Stimulated activated CD4-positive, alpha-beta T cell treated with anti-CD3 and anti-CD28 coated beads, Interleukin-4, amount 100 ng/mL, for 24 hours (primary cell): Measurements from ENCODE around the gene MAPK12.
"Not testable (repeated sequence)": the region's sequence is repeated elsewhere in the genome, so short reads cannot be mapped to it uniquely, and the experiment has no call there.

Source experiments
- DNase-seq: peaks from one replicate; pipeline ENCODE4 v3.0.0-alpha.2; 2020

Gene MAPK12

DNA sequence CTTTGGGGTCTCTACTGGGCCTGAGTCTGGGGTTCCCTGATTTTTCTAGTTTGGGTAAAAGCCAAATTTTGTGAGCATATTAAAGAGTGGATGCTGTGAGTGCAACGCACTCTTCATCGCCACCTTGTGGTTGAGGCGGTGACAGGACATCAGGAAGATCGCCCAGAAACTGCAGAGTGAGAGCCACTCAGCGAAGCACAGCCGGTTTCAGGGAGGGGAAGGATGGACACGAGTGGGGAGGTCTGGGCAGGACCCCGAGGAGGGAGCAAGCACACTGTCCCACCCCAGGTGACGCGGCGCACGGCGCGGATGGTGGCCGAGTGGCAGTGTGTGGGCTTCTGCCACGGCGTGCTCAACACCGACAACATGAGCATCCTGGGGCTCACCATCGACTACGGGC lies 51.6 kb downstream of the MAPK12 start:
- peak; percentile 76 for DNase-seq

DNA sequence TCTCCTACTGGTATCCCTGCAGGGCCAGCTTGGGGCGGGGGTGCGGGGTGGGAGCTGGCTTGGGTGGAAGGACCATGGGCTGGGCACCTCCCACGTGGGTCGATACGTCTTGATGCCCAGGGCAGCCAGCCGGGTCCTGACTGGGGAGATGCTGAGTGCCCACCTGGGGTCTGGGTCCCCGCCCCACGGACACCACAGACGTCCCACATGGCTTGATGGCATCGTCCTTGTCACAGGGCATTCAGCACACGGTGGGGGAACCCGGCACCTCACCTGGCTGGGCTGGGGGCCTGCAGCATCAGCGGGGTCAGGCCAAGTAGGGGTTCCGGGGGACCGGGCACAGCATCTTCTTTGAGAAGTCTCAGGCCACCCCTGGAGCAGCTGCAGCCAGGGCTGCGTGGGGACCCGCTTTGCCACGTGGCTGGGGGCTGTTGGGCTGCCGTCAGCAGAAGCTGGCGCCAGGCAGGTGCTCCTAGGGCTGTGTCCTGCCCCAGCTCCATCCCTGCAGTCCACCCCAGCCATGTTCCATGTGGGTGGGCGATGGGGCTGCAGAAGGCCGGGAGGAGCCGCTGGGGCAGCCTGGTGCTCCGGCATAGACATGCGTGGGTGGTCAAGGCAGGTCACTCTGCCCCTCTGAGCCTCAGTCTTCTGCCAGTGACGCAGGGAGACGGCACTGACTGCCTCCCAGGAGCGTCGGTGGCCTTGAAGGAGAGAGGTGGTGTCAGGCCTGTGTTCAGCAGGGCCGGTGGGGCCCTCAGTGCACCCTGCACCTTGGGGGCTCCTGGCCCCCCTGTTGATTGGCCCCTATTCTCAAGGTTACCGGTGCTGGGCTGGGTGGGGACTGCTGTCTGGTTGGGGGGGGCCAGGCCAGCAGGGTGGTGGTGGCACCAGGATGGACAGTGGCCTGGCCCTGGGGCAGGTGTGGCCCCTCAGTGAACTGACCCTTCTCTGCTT lies 52.3 kb downstream of the MAPK12 start:
- DNase-seq: no peak

DNA sequence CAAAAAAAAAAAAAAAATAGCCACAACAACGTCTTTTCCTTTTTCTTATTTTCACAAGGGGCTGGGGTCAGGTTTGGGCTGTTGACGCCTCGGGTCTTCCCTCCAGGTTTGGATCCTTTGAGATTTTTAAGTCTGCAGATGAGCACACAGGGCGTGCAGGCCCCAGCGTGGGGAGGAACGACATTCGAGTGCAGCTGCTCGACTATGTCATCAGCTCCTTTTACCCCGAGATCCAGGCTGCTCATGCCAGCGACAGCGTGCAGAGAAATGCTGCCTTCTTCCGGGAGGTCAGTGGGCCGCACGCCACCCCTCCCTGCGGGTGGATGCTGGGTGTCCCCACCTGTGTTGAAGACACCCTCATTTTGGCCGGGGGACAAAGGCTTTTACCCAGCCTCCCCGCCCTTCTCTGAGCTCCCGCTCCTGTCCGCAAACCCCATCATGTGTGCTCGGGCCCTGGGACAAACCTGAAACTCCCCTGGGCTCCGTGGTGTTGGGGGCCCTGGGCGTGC lies 53.0 kb downstream of the MAPK12 start:
- no peak for DNase-seq

DNA sequence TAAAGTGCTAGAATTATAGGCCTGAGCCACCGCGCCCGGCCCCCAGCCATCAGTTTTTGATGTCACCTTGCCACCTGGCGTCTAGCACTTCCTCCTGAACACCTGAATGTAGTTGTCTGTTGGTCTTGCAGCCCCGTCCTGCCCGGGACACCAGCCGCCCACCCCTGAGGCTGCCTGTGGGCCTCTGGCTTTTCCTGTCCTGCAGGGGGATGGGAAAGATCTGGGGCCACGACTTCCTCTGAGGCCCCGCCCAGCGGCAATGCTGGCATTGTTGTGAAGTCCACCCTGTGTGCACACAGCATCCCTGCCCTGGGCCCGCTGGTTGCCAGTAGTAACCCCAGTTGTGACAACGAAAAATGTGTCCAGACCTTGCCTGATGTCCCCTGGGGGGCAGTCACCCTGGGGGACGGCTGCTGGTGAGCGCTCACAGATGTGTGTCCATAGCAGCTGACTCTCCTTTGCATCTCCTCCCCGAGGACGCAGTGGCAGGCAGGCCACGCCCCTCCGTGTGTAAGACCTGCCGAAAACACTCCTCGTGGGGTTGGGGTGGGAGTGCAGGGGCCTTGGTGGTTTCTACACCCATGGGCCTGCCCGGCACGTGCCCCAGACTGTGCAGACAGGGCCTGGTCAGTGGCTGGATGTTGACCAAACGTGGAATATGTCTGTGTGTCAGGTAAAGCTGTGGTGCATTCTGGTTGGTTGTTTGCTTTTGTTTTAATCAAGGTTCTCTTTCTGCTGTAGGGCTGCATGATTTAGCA lies 53.9 kb downstream of the MAPK12 start:
- no peak for DNase-seq

DNA sequence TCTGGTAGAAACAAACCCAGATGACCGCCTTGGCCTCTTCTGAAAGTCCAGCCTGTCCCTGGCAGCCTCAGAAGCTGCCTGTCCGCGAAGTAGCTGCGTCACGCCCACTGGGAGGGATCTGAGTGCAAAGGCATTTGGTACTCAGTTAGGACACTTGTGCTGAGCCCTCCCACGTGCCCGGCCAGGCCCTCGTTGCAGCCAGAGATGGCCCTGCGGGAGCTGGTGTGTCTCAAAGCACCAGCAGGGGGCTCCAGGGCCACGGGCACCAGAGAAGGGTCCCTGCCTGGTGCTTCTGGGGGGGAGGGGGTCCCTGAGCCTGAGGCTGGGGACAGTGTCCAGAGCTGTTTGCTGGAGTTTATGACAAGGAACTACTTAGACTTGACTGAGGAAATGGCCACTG lies 54.9 kb downstream of the MAPK12 start:
- no peak for DNase-seq

DNA sequence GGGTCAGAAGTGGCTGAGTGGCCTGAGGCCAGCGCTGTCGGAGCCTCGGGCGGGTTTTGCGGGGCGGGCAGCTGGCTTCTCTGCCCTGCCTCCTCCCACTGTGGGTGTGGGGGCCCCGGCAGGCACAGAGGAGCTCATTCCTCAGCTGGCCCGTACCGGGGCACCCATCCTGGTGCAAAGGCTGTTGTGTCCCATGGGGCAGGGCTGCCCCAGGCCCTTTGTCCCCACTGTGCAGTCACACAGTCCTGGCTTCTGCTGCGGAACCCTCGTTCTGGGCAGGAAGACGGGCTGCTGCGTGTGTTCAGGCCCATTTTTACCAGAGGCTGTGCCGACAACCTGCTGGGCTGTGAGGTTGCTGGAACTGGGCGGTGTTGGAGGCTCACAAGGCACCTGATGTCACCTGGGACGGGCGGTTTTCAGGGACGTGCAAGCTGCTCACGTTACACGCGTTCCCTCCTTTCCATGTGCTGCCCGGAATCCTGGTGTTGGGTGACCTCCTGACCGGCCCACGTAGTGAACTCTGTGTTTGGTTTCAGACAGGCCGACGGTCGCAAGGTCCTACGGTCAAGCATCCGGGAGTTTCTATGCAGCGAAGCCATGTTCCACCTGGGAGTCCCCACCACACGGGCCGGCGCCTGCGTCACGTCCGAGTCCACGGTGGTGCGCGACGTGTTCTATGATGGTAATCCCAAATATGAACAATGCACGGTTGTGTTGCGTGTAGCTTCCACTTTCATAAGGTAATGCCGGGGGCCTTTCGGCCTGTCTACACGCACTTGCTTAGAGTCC lies 55.5 kb downstream of the MAPK12 start:
- no peak for DNase-seq

DNA sequence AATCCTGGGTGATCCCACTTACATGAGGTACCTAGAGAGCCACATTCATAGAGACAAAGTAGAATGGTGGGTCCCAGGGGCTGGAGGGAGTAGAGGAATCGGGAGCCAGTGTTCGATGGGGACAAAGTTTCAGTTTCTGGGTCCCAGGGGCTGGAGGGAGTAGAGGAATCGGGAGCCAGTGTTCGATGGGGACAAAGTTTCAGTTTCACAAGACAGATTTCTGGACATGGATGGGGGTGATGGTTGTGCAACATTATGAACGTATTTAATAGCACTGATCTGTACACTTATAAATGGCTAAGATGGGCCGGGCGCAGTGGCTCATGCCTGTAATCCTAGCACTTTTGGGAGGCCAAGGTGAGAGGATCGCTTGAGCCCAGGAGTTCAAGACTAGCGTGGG lies 56.5 kb downstream of the MAPK12 start:
- not testable (repeated sequence) for DNase-seq

DNA sequence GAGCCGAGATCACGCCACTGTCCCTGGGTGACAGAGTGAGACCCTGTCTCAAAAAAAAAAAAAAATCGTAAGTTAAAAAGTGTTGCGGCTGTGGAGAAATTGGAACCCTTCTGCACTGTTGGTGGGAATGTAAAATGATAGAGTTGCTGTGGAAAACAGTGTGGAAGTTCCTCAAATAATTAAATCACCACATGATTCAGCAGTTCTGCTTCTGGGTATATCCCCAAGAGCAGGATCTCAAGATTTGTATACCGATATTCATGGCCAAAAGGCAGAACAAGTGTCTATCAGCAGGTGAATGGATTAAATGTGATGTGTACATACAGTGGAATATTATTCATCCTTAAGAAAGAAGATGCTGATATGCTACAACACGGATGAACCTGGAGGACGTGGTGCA lies 56.9 kb downstream of the MAPK12 start:
- no peak for DNase-seq

DNA sequence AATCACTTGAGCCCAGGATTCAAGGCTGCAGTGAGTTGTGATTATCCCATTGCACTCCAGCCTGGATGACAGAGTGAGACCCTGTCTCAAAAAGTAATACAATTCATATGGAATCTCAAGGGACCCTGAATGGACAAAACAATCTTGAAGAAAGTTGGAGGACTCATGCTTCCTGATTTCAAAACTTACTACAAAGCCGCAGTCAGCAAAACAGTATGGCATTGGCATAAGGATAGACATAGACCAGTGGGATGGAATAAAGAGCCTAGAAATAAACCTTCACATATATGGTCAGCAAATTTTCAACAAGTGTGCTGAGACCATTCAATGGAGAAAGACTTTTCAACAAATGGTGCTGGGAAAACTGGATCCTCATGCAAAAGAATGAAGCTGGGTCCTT lies 58.2 kb downstream of the MAPK12 start:
- no peak for DNase-seq
